HCT116 (cell line): ENCODE results near the gene RAPSN.

Source experiments
- ATF3 ChIP-seq: IDR thresholded peaks from 2 replicates; pipeline ENCODE4 v1.6.1; 2012
- CTCF ChIP-seq, 3 experiments: fragments of 200-600 bp in 1 of 3; sonication (generic) in 1 of 3; IDR thresholded peaks in 2 of 3; conservative IDR thresholded peaks in 1 of 3; 2 replicates each; pipeline ENCODE4 v1.5.1; 2012 to 2017; ENCODE audit warnings: low read depth in 2 of 3, low read length in 2 of 3, antibody characterized with exemption in 1 of 3, borderline replicate concordance in 1 of 3, control low read depth in 1 of 3, mild to moderate bottlenecking in 1 of 3, mixed read lengths in 1 of 3, mixed run types in 1 of 3, moderate library complexity in 1 of 3; ENCODE audit not compliant: insufficient read depth in 1 of 3
- EGR1 ChIP-seq: IDR thresholded peaks from 2 replicates; pipeline ENCODE4 v1.6.1; 2012; ENCODE audit warnings: low read depth
- EZH2 ChIP-seq: fragments of 200-600 bp; sonication (generic); IDR thresholded peaks from 2 replicates; pipeline ENCODE4 v1.6.1; 2017; ENCODE audit warnings: antibody characterized with exemption, mixed run types
- FOSL1 ChIP-seq: IDR thresholded peaks from 2 replicates; pipeline ENCODE4 v1.6.1; 2012; ENCODE audit warnings: low read depth
- JUND ChIP-seq: IDR thresholded peaks from 2 replicates; pipeline ENCODE4 v1.6.1; 2012
- POLR2A ChIP-seq: IDR thresholded peaks from 2 replicates; pipeline ENCODE4 v1.7.0; 2011; ENCODE audit warnings: borderline replicate concordance; ENCODE audit not compliant: insufficient read depth, insufficient read length; ENCODE audit errors: extremely low read depth
- POLR2AphosphoS5 ChIP-seq: IDR thresholded peaks from 2 replicates; pipeline ENCODE4 v1.6.1; 2011; ENCODE audit warnings: mild to moderate bottlenecking, low read depth, low read length, moderate library complexity
- SP1 ChIP-seq: IDR thresholded peaks from 2 replicates; pipeline ENCODE4 v1.6.1; 2012; ENCODE audit warnings: low read depth
- SRF ChIP-seq: IDR thresholded peaks from 2 replicates; pipeline ENCODE4 v1.6.1; 2012; ENCODE audit warnings: low read depth
- TCF7L2 ChIP-seq: IDR thresholded peaks from 2 replicates; pipeline ENCODE4 v1.7.0; 2011; ENCODE audit warnings: borderline replicate concordance, inconsistent platforms; ENCODE audit not compliant: insufficient read depth, insufficient read length; ENCODE audit errors: extremely low read depth
- YY1 ChIP-seq: IDR thresholded peaks from 2 replicates; pipeline ENCODE4 v1.6.1; 2011; ENCODE audit warnings: low read length, low read depth, moderate library complexity, mild to moderate bottlenecking; ENCODE audit not compliant: insufficient replicate concordance; ENCODE audit errors: extremely low read depth
- ZFX ChIP-seq: fragments of 450-650 bp; IDR thresholded peaks from 2 replicates; pipeline ENCODE4 v1.6.1; 2017
- ZNF274 ChIP-seq: fragments of 200-500 bp; sonication (Bioruptor generic); IDR thresholded peaks from 2 replicates; pipeline ENCODE4 v1.6.1; 2014; ENCODE audit warnings: mild to moderate bottlenecking, low read depth, low read length, inconsistent platforms

GRCh38 chr11:47488674-47489394 is 39.9 kb upstream of the RAPSN start:
- TF ChIP-seq EZH2 (no peak), ZNF274 (no peak), POLR2AphosphoS5 (no peak), CTCF (IDR thresholded peaks at IDR 0.05 in 2 of 3, conservative IDR thresholded peaks at IDR 0.05 in 1 of 3; ENCODE audit: borderline replicate concordance in 1 of 3, insufficient read depth in 1 of 3, low read depth in 2 of 3, low read length in 2 of 3) (no peak), YY1 (no peak), JUND (no peak), POLR2A (no peak), FOSL1 (no peak), TCF7L2 (no peak), ATF3 (no peak), SP1 (no peak), ZFX (no peak), SRF (no peak), EGR1 (no peak)
